Prostate gland (tissue), 2 donors: Measurements from ENCODE around the gene EXTL1.

Experiments
- POLR2A ChIP-seq: fragments of 450-650 bp; IDR thresholded peaks from one replicate; pipeline ENCODE4 v1.6.1; 2016; ENCODE audit warnings: antibody characterized with exemption, mild to moderate bottlenecking
- POLR2AphosphoS5 ChIP-seq: sonication (generic); formaldehyde crosslinking; IDR thresholded peaks from one replicate; pipeline ENCODE4 v1.6.1; 2017; ENCODE audit warnings: antibody characterized with exemption
- TF ChIP-seq, protein P1 (sequence below), 4 experiments: fragments of 200-600 bp in 2 of 4; fragments of 450-650 bp in 2 of 4; sonication (generic) in 2 of 4; IDR thresholded peaks; 1 replicate in 3 of 4; 2 replicates in 1 of 4; pipeline ENCODE4 v1.5.1; 2016 to 2019; ENCODE audit warnings: antibody characterized with exemption in 4 of 4, mild to moderate bottlenecking in 2 of 4, moderate library complexity in 2 of 4

- TF ChIP-seq, protein P1, sequence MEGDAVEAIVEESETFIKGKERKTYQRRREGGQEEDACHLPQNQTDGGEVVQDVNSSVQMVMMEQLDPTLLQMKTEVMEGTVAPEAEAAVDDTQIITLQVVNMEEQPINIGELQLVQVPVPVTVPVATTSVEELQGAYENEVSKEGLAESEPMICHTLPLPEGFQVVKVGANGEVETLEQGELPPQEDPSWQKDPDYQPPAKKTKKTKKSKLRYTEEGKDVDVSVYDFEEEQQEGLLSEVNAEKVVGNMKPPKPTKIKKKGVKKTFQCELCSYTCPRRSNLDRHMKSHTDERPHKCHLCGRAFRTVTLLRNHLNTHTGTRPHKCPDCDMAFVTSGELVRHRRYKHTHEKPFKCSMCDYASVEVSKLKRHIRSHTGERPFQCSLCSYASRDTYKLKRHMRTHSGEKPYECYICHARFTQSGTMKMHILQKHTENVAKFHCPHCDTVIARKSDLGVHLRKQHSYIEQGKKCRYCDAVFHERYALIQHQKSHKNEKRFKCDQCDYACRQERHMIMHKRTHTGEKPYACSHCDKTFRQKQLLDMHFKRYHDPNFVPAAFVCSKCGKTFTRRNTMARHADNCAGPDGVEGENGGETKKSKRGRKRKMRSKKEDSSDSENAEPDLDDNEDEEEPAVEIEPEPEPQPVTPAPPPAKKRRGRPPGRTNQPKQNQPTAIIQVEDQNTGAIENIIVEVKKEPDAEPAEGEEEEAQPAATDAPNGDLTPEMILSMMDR (IDR thresholded peaks at IDR 0.05), result no peak
- no peak for TF ChIP-seq POLR2A
- TF ChIP-seq POLR2AphosphoS5, result no peak
Observed at GRCh38 chr1:26032656-26033357, 11.2 kb downstream of the EXTL1 start.
